ENCODE measurements around the gene SUN1. TPM values are rescaled to one million over a fixed set of nuclear protein-coding genes. Genes with fewer than 3 reads are reported as not detected.

The SUN1 gene
- total and polyA plus RNA-seq, 2 of the 8 experiments (the other 6 are each of a cell fraction or from before 2014, with no cell fraction given) = 108 to 158 TPM

DNA sequence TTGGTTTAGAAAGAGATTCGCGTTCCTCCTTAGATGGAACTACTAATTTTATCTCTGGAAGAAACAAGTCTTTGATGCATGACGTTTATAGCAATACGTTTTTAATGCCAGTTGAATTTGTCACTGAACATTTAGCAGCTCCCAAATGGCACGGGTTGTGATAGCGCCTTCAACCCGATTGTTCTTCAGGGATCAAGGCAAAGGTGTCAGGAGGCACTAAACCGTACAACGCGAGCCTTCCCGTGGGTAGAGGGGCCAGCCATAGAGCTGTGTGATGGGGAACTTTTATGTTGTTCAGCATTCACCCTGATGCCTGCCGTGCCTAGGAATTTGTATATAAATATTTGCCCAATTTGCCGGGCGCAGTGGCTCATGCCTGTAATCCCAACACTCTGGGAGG lies 47.4 kb downstream of the SUN1 start (continued):
- TF ChIP-seq, protein P1, sequence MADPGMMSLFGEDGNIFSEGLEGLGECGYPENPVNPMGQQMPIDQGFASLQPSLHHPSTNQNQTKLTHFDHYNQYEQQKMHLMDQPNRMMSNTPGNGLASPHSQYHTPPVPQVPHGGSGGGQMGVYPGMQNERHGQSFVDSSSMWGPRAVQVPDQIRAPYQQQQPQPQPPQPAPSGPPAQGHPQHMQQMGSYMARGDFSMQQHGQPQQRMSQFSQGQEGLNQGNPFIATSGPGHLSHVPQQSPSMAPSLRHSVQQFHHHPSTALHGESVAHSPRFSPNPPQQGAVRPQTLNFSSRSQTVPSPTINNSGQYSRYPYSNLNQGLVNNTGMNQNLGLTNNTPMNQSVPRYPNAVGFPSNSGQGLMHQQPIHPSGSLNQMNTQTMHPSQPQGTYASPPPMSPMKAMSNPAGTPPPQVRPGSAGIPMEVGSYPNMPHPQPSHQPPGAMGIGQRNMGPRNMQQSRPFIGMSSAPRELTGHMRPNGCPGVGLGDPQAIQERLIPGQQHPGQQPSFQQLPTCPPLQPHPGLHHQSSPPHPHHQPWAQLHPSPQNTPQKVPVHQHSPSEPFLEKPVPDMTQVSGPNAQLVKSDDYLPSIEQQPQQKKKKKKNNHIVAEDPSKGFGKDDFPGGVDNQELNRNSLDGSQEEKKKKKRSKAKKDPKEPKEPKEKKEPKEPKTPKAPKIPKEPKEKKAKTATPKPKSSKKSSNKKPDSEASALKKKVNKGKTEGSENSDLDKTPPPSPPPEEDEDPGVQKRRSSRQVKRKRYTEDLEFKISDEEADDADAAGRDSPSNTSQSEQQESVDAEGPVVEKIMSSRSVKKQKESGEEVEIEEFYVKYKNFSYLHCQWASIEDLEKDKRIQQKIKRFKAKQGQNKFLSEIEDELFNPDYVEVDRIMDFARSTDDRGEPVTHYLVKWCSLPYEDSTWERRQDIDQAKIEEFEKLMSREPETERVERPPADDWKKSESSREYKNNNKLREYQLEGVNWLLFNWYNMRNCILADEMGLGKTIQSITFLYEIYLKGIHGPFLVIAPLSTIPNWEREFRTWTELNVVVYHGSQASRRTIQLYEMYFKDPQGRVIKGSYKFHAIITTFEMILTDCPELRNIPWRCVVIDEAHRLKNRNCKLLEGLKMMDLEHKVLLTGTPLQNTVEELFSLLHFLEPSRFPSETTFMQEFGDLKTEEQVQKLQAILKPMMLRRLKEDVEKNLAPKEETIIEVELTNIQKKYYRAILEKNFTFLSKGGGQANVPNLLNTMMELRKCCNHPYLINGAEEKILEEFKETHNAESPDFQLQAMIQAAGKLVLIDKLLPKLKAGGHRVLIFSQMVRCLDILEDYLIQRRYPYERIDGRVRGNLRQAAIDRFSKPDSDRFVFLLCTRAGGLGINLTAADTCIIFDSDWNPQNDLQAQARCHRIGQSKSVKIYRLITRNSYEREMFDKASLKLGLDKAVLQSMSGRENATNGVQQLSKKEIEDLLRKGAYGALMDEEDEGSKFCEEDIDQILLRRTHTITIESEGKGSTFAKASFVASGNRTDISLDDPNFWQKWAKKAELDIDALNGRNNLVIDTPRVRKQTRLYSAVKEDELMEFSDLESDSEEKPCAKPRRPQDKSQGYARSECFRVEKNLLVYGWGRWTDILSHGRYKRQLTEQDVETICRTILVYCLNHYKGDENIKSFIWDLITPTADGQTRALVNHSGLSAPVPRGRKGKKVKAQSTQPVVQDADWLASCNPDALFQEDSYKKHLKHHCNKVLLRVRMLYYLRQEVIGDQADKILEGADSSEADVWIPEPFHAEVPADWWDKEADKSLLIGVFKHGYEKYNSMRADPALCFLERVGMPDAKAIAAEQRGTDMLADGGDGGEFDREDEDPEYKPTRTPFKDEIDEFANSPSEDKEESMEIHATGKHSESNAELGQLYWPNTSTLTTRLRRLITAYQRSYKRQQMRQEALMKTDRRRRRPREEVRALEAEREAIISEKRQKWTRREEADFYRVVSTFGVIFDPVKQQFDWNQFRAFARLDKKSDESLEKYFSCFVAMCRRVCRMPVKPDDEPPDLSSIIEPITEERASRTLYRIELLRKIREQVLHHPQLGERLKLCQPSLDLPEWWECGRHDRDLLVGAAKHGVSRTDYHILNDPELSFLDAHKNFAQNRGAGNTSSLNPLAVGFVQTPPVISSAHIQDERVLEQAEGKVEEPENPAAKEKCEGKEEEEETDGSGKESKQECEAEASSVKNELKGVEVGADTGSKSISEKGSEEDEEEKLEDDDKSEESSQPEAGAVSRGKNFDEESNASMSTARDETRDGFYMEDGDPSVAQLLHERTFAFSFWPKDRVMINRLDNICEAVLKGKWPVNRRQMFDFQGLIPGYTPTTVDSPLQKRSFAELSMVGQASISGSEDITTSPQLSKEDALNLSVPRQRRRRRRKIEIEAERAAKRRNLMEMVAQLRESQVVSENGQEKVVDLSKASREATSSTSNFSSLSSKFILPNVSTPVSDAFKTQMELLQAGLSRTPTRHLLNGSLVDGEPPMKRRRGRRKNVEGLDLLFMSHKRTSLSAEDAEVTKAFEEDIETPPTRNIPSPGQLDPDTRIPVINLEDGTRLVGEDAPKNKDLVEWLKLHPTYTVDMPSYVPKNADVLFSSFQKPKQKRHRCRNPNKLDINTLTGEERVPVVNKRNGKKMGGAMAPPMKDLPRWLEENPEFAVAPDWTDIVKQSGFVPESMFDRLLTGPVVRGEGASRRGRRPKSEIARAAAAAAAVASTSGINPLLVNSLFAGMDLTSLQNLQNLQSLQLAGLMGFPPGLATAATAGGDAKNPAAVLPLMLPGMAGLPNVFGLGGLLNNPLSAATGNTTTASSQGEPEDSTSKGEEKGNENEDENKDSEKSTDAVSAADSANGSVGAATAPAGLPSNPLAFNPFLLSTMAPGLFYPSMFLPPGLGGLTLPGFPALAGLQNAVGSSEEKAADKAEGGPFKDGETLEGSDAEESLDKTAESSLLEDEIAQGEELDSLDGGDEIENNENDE (IDR thresholded peaks at IDR 0.05; ENCODE audit: insufficient replicate concordance, low read length) = no peak
- TF ChIP-seq BACH1 (IDR thresholded peaks at IDR 0.05; ENCODE audit: low read length) (no peak), EP300 (IDR thresholded peaks at IDR 0.05; ENCODE audit: borderline replicate concordance in 1 of 2, low read depth in 2 of 2, low read length in 2 of 2) (no peak), ZNF274 (IDR thresholded peaks at IDR 0.05; ENCODE audit: borderline replicate concordance, extremely low read depth, low read length) (no peak), JUN (IDR thresholded peaks at IDR 0.05; ENCODE audit: low read depth, low read length) (no peak), RAD21 (IDR thresholded peaks at IDR 0.05 in 1 of 2, conservative IDR thresholded peaks at IDR 0.05 in 1 of 2; ENCODE audit: low read depth in 2 of 2, low read length in 2 of 2) (no peak), SP1 (IDR thresholded peaks at IDR 0.05; ENCODE audit: low read depth, low read length) (no peak), RXRA (IDR thresholded peaks at IDR 0.05; ENCODE audit: insufficient read depth, low read depth, low read length) (no peak), ASH2L (IDR thresholded peaks at IDR 0.05; ENCODE audit: low read length) (no peak)
- TF ChIP-seq, protein P2, sequence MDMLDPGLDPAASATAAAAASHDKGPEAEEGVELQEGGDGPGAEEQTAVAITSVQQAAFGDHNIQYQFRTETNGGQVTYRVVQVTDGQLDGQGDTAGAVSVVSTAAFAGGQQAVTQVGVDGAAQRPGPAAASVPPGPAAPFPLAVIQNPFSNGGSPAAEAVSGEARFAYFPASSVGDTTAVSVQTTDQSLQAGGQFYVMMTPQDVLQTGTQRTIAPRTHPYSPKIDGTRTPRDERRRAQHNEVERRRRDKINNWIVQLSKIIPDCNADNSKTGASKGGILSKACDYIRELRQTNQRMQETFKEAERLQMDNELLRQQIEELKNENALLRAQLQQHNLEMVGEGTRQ (IDR thresholded peaks at IDR 0.05; ENCODE audit: low read length) = no peak
